Measurements from ENCODE around the gene STBD1. TPM values are rescaled to one million over a fixed set of nuclear protein-coding genes. Genes with fewer than 3 reads are reported as not detected.
A peak's percentile ranks its signal among the peaks of the same experiment; 100 is the strongest.

The STBD1 gene
- total RNA-seq, 1 donor from 2014 or later, result 1.9 TPM

DNA sequence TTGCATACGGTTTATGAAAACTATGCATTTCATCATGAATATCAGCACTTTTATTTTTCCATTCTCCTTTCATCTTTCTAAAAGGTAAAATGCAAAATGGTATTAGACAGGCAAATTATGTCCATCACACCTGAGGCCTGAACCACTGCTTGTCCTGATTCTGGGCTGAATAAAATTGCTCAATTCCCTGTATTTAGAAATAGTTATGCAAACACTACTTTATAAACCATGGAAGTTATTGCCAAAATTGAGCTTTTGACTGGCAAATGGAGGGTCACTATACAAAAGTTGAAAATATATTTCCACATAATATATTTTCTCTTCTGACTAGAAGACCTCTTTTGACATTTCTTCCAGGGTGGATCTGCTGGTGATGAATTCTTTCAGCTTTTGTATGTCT is 34.0 kb upstream of the STBD1 start:
- Mint-ChIP-seq H3K4me3 (ENCODE audit: low read depth) (no peak overlapping the region), H3K27ac (no peak overlapping the region), H3K4me1 (ENCODE audit: low read depth) (peaks cover 11% of the 10 kb centered on the region), H3K27me3 (no peaks in the 10 kb centered on the region), H3K36me3 (ENCODE audit: insufficient read depth) (no peaks in the 10 kb centered on the region), H3K9me3 (ENCODE audit: low read depth) (no peaks in the 10 kb centered on the region)
- TF ChIP-seq, protein P1, sequence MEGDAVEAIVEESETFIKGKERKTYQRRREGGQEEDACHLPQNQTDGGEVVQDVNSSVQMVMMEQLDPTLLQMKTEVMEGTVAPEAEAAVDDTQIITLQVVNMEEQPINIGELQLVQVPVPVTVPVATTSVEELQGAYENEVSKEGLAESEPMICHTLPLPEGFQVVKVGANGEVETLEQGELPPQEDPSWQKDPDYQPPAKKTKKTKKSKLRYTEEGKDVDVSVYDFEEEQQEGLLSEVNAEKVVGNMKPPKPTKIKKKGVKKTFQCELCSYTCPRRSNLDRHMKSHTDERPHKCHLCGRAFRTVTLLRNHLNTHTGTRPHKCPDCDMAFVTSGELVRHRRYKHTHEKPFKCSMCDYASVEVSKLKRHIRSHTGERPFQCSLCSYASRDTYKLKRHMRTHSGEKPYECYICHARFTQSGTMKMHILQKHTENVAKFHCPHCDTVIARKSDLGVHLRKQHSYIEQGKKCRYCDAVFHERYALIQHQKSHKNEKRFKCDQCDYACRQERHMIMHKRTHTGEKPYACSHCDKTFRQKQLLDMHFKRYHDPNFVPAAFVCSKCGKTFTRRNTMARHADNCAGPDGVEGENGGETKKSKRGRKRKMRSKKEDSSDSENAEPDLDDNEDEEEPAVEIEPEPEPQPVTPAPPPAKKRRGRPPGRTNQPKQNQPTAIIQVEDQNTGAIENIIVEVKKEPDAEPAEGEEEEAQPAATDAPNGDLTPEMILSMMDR (IDR thresholded peaks at IDR 0.05; ENCODE audit: unreplicated experiment), result no peak
- DNase-seq (ENCODE audit: low spot score, unreplicated experiment), result no peak

DNA sequence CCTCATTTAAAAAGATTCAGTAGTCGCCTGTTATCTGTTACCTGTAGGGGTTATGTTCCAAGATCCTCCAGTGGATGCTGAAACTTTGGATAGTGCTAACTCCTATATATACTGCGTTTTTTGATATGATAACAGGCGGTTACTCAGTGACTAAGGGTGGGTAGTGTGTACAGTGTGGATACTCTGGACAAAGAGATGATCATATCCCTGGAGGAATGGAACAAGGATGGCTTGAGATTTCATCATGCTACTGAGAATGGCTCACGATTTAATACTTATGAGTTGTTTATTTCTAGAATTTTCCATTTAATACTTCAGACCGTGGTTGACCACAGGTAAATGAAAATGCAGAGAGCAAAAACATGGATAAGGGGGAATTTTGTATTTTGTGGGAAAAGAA is 33.5 kb upstream of the STBD1 start:
- H3K36me3 Mint-ChIP-seq (ENCODE audit: insufficient read depth), result no peaks in the 10 kb centered on the region
- H3K27me3 Mint-ChIP-seq, result no peaks in the 10 kb centered on the region
- no peak for DNase-seq (ENCODE audit: low spot score, unreplicated experiment)
- H3K4me3 Mint-ChIP-seq (ENCODE audit: low read depth), result no peak overlapping the region
- TF ChIP-seq, protein P1 (IDR thresholded peaks at IDR 0.05; ENCODE audit: unreplicated experiment), result no peak
- H3K9me3 Mint-ChIP-seq (ENCODE audit: low read depth), result no peaks in the 10 kb centered on the region
- peaks cover 11% of the 10 kb centered on the region for H3K4me1 Mint-ChIP-seq (ENCODE audit: low read depth)
- peak overlapping the region; percentile 17 for H3K27ac Mint-ChIP-seq

DNA sequence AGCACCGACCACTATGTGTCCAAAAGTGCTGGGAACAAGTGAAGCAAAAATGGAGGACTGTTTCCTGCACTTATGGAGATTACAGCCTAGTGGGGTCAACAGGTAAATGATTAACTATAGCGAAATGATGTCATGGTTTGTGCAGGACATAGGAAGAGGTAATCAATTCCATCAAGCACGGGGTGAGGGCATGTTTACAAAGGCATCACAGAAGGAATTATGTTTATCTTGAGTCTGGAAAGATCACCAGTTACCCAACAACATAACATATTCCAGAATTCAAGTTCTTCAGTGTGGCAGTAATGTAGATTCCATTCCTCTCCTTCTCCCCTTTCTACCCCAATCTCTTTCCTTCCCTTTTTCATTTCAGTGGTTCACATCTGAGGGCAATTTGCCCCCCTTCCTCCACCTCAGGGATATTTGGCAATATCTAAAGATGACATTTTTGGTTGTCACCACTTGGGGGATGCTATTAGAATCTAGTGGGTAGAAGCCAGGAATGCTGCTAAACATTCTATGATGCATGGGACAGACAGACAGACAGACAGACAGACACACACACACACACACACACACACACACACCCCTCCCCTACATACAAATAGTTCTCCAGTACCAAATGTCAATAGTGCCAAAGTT is 30.9 kb upstream of the STBD1 start:
- TF ChIP-seq, protein P1 (IDR thresholded peaks at IDR 0.05; ENCODE audit: unreplicated experiment), result no peak
- Mint-ChIP-seq H3K9me3 (ENCODE audit: low read depth) (no peaks in the 10 kb centered on the region), H3K27ac (peak overlapping the region; percentile 65)

DNA sequence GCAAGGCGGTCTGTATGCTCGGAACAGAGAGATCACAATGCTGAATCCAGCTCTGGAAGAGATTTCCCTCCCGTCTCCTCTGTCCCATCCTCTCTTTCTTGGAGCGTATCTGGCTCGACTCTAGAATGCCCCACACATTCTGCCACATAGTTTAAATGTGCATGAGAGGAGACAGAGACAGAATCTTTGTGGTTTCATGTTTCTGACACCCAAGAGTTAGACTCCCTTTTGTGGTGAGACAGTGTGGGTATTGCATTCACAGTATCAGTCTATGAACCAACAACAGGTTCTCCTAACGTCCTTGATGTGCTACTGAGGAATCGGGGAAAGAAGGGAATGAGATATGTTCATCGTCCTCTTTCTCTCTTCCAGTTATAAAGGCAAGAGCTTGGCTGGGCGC is 29.7 kb upstream of the STBD1 start:
- DNase-seq (ENCODE audit: low spot score, unreplicated experiment), result no peak
- no peak overlapping the region for H3K27ac Mint-ChIP-seq
- no peaks in the 10 kb centered on the region for H3K36me3 Mint-ChIP-seq (ENCODE audit: insufficient read depth)
- H3K27me3 Mint-ChIP-seq, result no peaks in the 10 kb centered on the region
- TF ChIP-seq, protein P1 (IDR thresholded peaks at IDR 0.05; ENCODE audit: unreplicated experiment), result no peak
- H3K4me3 Mint-ChIP-seq (ENCODE audit: low read depth), result no peak overlapping the region
- peaks cover 23% of the 10 kb centered on the region for H3K4me1 Mint-ChIP-seq (ENCODE audit: low read depth)
- no peaks in the 10 kb centered on the region for H3K9me3 Mint-ChIP-seq (ENCODE audit: low read depth)

More for the DNA sequence above, 30.9 kb upstream of the STBD1 start:
- Mint-ChIP-seq H3K4me3 (ENCODE audit: low read depth) (no peak overlapping the region), H3K4me1 (ENCODE audit: low read depth) (peaks cover 15% of the 10 kb centered on the region), H3K36me3 (ENCODE audit: insufficient read depth) (no peaks in the 10 kb centered on the region), H3K27me3 (no peaks in the 10 kb centered on the region)
- no peak for DNase-seq (ENCODE audit: low spot score, unreplicated experiment)

DNA sequence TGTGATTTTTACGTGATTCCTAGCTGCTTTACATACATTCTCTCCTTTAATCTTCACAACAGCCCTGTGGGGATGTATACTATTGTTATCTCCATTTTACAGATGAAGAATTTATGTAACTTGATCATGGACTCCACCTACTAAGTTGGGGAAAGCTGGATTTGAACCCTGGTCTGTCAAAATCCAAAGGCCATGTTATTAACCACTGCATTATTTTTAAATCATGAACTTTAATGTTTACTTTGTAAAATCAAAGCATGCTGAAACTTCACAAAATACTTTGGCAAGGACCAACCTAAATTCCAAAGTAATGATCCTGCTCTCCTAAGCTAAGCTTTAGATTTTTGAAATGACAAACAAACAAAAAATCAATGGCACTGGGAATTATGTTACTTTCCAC is 28.9 kb upstream of the STBD1 start:
- no peaks in the 10 kb centered on the region for H3K27me3 Mint-ChIP-seq
- H3K9me3 Mint-ChIP-seq (ENCODE audit: low read depth), result no peaks in the 10 kb centered on the region
- no peaks in the 10 kb centered on the region for H3K36me3 Mint-ChIP-seq (ENCODE audit: insufficient read depth)
- H3K27ac Mint-ChIP-seq, result no peak overlapping the region
- DNase-seq (ENCODE audit: low spot score, unreplicated experiment), result no peak
- no peak overlapping the region for H3K4me3 Mint-ChIP-seq (ENCODE audit: low read depth)
- TF ChIP-seq, protein P1 (IDR thresholded peaks at IDR 0.05; ENCODE audit: unreplicated experiment), result no peak
- peaks cover 23% of the 10 kb centered on the region for H3K4me1 Mint-ChIP-seq (ENCODE audit: low read depth)

Data from progenitor cell of endocrine pancreas (in vitro differentiated cells).